PFSK-1 (cell line): ENCODE results near the gene HIC1.

Source experiments
- FOXP2 ChIP-seq: optimal IDR thresholded peaks from 2 replicates; pipeline ENCODE3; 2011; ENCODE audit warnings: borderline replicate concordance, control low read depth, inconsistent platforms; ENCODE audit not compliant: insufficient read depth; ENCODE audit errors: extremely low read length, extremely low read depth
- POLR2AphosphoS5 ChIP-seq: IDR thresholded peaks from 2 replicates; pipeline ENCODE4 v1.6.1; 2012; ENCODE audit warnings: low read depth, mild to moderate bottlenecking, control low read depth, low read length, moderate library complexity
- REST ChIP-seq, 2 experiments: IDR thresholded peaks; 2 replicates each; pipeline versions ENCODE4 v1.6.1 to v1.8.0; 2011 to 2012; ENCODE audit warnings: low read depth in 2 of 2, low read length in 2 of 2, control low read depth in 1 of 2, inconsistent platforms in 1 of 2, mild to moderate bottlenecking in 1 of 2, moderate library complexity in 1 of 2; ENCODE audit not compliant: insufficient read depth in 1 of 2
- SIN3A ChIP-seq: IDR thresholded peaks from 2 replicates; pipeline ENCODE4 v1.6.1; 2012; ENCODE audit warnings: mild to moderate bottlenecking, low read length, moderate library complexity, borderline replicate concordance; ENCODE audit not compliant: insufficient read depth
- TAF1 ChIP-seq: IDR thresholded peaks from 2 replicates; pipeline ENCODE4 v1.6.1; 2012; ENCODE audit warnings: low read length, control low read depth, borderline replicate concordance; ENCODE audit not compliant: insufficient read depth

HIC1 gene

GRCh38 chr17:2023692-2024571 is 31.0 kb upstream of the HIC1 start:
- no peak for TF ChIP-seq SIN3A

DNA sequence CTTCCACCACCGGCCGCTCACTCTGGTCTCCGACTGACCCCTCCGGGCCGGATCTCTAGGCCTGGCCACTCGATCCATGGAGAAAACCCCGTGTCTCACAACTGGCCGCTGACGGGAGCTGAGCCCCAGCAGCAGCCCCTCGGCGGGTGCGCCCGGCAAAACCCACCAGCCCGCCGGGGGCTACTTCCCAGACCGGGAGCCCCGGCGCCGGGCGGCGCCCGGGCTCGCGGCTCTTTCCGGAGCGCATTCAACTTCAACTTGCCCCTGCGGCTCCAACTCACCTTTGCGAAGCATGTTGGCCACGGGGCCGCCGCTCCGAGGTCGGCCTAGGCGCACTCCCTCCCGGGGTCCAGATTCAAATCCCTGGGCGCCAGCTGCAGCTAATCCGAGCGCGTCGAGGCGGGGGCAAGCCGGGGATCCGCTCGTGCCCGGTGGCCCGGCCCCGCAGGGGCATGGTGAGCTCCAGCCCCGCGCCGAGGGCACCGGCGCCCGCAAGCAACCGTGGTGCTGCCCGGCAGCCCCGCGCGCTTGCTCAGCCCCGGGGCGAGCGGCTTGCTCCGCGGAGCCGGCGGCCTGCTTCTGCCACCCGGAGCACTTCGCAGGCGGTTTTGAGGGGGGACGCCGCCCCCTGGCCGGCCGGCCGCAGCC is 30.2 kb upstream of the HIC1 start:
- TF ChIP-seq FOXP2 (no peak), TAF1 (no peak), POLR2AphosphoS5 (no peak), SIN3A (no peak), REST (IDR thresholded peaks at IDR 0.05; ENCODE audit: insufficient read depth in 1 of 2, low read depth in 2 of 2, low read length in 2 of 2) (no peak)

- TF ChIP-seq SIN3A (no peak), TAF1 (no peak), POLR2AphosphoS5 (no peak), FOXP2 (no peak), REST (IDR thresholded peaks at IDR 0.05; ENCODE audit: insufficient read depth in 1 of 2, low read depth in 2 of 2, low read length in 2 of 2) (no peak)
Measured at GRCh38 chr17:2025220-2025621, 29.7 kb upstream of the HIC1 start, which contains the start of gene RTN4RL1. RTN4RL1 (minus strand) TSS chr17:2025334; CDS start chr17:2024865, 469 bp downstream.

DNA sequence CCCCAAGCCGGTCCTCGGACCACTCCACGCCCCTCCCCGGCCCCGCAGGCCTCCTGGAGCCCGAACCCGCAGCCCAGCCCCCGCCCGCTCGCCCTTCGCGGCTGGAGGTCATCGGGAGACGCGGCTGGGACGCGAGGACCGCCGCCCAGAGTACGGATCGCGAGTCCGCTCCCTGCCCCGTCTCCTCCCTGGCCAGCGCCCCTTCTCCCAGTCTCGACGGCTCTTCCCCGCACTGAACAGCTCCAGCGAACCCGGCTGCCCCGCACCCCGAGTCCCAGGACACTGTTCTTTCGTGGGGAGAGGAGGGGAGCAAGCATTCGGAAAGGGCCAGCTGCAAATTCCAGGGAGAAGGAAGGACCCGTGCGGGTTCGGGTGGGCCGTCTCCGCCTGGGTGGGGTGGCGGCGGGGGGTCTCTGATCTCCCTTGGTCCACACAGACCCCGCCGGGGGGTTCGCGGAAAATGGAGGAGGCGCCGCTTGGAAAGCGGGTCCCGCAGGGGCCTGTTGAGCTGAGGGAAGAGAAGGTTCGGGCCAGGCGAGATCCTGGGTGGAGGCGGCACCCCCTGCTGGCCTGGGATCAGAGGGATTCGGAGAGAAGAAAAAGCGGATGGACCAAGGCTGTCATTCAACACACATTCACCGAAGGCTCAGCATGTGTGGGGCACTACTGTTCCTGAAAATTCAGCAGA is 29.1 kb upstream of the HIC1 start:
- no peak for TF ChIP-seq SIN3A
- no peak for TF ChIP-seq POLR2AphosphoS5
- no peak for TF ChIP-seq FOXP2
- TF ChIP-seq TAF1 = no peak
- TF ChIP-seq REST (IDR thresholded peaks at IDR 0.05; ENCODE audit: insufficient read depth in 1 of 2, low read depth in 2 of 2, low read length in 2 of 2) = no peak

GRCh38 chr17:2027528-2028233 is 27.2 kb upstream of the HIC1 start:
- no peak for TF ChIP-seq POLR2AphosphoS5
- TF ChIP-seq REST (IDR thresholded peaks at IDR 0.05; ENCODE audit: insufficient read depth in 1 of 2, low read depth in 2 of 2, low read length in 2 of 2) = no peak
- no peak for TF ChIP-seq SIN3A
- no peak for TF ChIP-seq FOXP2
- no peak for TF ChIP-seq TAF1
